NCI-H1436 (cell line): Measurements from ENCODE around the gene CLCA2.

Experiments
- DNase-seq: peaks from one replicate; lab custom pipeline; 2025; lab: John Stamatoyannopoulos, UW

CLCA2 gene

GRCh38 chr1:86423873-86424272, at the start of gene CLCA2:
Gene CLCA2 (plus strand): TSS chr1:86424171. CDS start chr1:86424248, 77 bp downstream.
- DNase-seq, result no peak

- no peak for DNase-seq
Measured at GRCh38 chr1:86375688-86376087, 48.3 kb upstream of the CLCA2 start.

GRCh38 chr1:86377341-86377740, 46.6 kb upstream of the CLCA2 start:
- DNase-seq, result no peak

GRCh38 chr1:86378813-86379212, 45.2 kb upstream of the CLCA2 start:
- DNase-seq, result no peak

GRCh38 chr1:86380257-86380861, 43.6 kb upstream of the CLCA2 start:
- DNase-seq, result peak; percentile 13

GRCh38 chr1:86381223-86381622, 42.7 kb upstream of the CLCA2 start:
- no peak for DNase-seq

- DNase-seq, result no peak
Measured at GRCh38 chr1:86382878-86383277, 41.1 kb upstream of the CLCA2 start.

- DNase-seq, result no peak
Measured at GRCh38 chr1:86387916-86388627, 35.9 kb upstream of the CLCA2 start.

- DNase-seq, result no peak
Measured at GRCh38 chr1:86388777-86389176, 35.2 kb upstream of the CLCA2 start.

- DNase-seq, result no peak
Measured at GRCh38 chr1:86389307-86389706, 34.7 kb upstream of the CLCA2 start.

- no peak for DNase-seq
Measured at GRCh38 chr1:86394416-86394815, 29.6 kb upstream of the CLCA2 start.

- DNase-seq, result peak; percentile 81
Measured at GRCh38 chr1:86395751-86396497, 28.0 kb upstream of the CLCA2 start, which contains the start of gene ODF2L. Gene ODF2L (minus strand): TSS chr1:86396323. CDS start chr1:86387027, 9,296 bp downstream.

- DNase-seq, result no peak
Measured at GRCh38 chr1:86396498-86396890, 27.5 kb upstream of the CLCA2 start.

GRCh38 chr1:86409416-86410021, 14.5 kb upstream of the CLCA2 start:
- DNase-seq, result peak; percentile 91

GRCh38 chr1:86410879-86411278, 13.1 kb upstream of the CLCA2 start:
- no peak for DNase-seq

- peak; percentile 90 for DNase-seq
Measured at GRCh38 chr1:86416343-86416742, 7.6 kb upstream of the CLCA2 start.

GRCh38 chr1:86419277-86419903, 4.6 kb upstream of the CLCA2 start:
- peak; percentile 13 for DNase-seq

- no peak for DNase-seq
Measured at GRCh38 chr1:86421601-86422280, 2.2 kb upstream of the CLCA2 start.

- no peak for DNase-seq
Measured at GRCh38 chr1:86423473-86423872, 498 bp upstream of the CLCA2 start.

GRCh38 chr1:86429122-86429725, 5.3 kb downstream of the CLCA2 start:
- no peak for DNase-seq

- DNase-seq, result no peak
Measured at GRCh38 chr1:86429835-86430234, 5.9 kb downstream of the CLCA2 start.
